GM23248 (cell line): ENCODE data around the gene CPEB1. TPM values are rescaled to one million over a fixed set of nuclear protein-coding genes. Genes with fewer than 3 reads are reported as not detected.

ENCODE experiments used
- DNase-seq: peaks from one replicate; pipeline ENCODE4 v3.0.0-alpha.2; 2015
- H2AFZ ChIP-seq: fragments of 200-600 bp; sonication (generic); 2 replicates; pipeline ENCODE4 v1.6.1; 2016; ENCODE audit warnings: antibody characterized with exemption
- H3F3A ChIP-seq: fragments of 200-600 bp; sonication (generic); 2 replicates; pipeline ENCODE4 v1.6.1; 2016; ENCODE audit warnings: mild to moderate bottlenecking, antibody characterized with exemption, mixed run types; ENCODE audit not compliant: insufficient read depth
- H3K27ac ChIP-seq: fragments of 200-600 bp; sonication (generic); 2 replicates; pipeline ENCODE4 v1.5.1; 2016; ENCODE audit warnings: mild to moderate bottlenecking
- H3K27me3 ChIP-seq: fragments of 200-600 bp; sonication (generic); replicated peaks from 2 replicates; pipeline ENCODE4 v1.6.1; 2016; ENCODE audit warnings: mild to moderate bottlenecking; ENCODE audit not compliant: insufficient read depth
- H3K36me3 ChIP-seq: fragments of 200-600 bp; sonication (generic); 2 replicates; pipeline ENCODE4 v1.6.1; 2016; ENCODE audit warnings: low read depth, mild to moderate bottlenecking
- H3K4me1 ChIP-seq: fragments of 200-600 bp; sonication (generic); 2 replicates; pipeline ENCODE4 v1.6.1; 2016; ENCODE audit warnings: mild to moderate bottlenecking; ENCODE audit not compliant: insufficient read depth
- H3K4me2 ChIP-seq: fragments of 200-600 bp; sonication (generic); one replicate; pipeline ENCODE4 v1.6.1; 2016; ENCODE audit warnings: mild to moderate bottlenecking; ENCODE audit not compliant: unreplicated experiment
- H3K4me3 ChIP-seq: fragments of 200-600 bp; sonication (generic); 2 replicates; pipeline ENCODE4 v1.5.1; 2016; ENCODE audit warnings: mild to moderate bottlenecking
- H3K79me2 ChIP-seq: fragments of 200-600 bp; sonication (generic); 2 replicates; pipeline ENCODE4 v1.6.1; 2016; ENCODE audit warnings: mild to moderate bottlenecking; ENCODE audit not compliant: insufficient read depth
- H3K9ac ChIP-seq: fragments of 200-600 bp; sonication (generic); 2 replicates; pipeline ENCODE4 v1.6.1; 2016; ENCODE audit warnings: mild to moderate bottlenecking
- H3K9me2 ChIP-seq: fragments of 200-600 bp; sonication (generic); 2 replicates; pipeline ENCODE4 v1.6.1; 2016; ENCODE audit warnings: mixed run types, mild to moderate bottlenecking, moderate library complexity; ENCODE audit not compliant: insufficient read depth
- H3K9me3 ChIP-seq: fragments of 200-600 bp; sonication (generic); one replicate; pipeline ENCODE4 v1.6.1; 2017; ENCODE audit warnings: low read depth
- H4K20me1 ChIP-seq: fragments of 200-600 bp; sonication (generic); 2 replicates; pipeline ENCODE4 v1.6.0; 2016; ENCODE audit not compliant: insufficient read depth
- EZH2 ChIP-seq: fragments of 200-600 bp; sonication (generic); IDR thresholded peaks from 2 replicates; pipeline ENCODE4 v1.6.1; 2018; ENCODE audit warnings: antibody characterized with exemption, mild to moderate bottlenecking; ENCODE audit not compliant: insufficient read depth, poor library complexity, severe bottlenecking
- EZH2phosphoT487 ChIP-seq: fragments of 200-600 bp; sonication (generic); IDR thresholded peaks from 2 replicates; pipeline ENCODE4 v1.6.1; 2018; ENCODE audit warnings: antibody characterized with exemption, moderate library complexity, mild to moderate bottlenecking, low read depth; ENCODE audit not compliant: insufficient read depth
- WGBS, 2 experiments: methylation state at CpG; one replicate each; pipeline ENCODE4 v1.1.6; 2015 to 2017; ENCODE audit warnings: low lambda C conversion rate in 2 of 2, low coverage in 1 of 2; ENCODE audit errors: missing lambda C conversion rate in 2 of 2; 5-methylcytosine and 5-hydroxymethylcytosine counted together
- in situ Hi-C: fragments of 300-500 bp; cut with MboI; formaldehyde crosslinking; loops from 2 replicates; pipeline ENCODE4 v1.15.0; 2020
- polyA plus RNA-seq: library from polyadenylated mRNA; unstranded; fragments of >200 nt; fragmentation: Nextera tagmentation; extraction: Ambion mirVana; gene quantifications from 2 replicates; pipeline ENCODE4 v1.2.1, GENCODE V29; 2016
- total RNA-seq: library from RNA; depleted of rRNA; stranded (reverse); fragments of >200 nt; shearing (Covaris generic); gene quantifications from 2 replicates; pipeline ENCODE4 v1.2.3, GENCODE V29; 2014

Gene CPEB1
- total and polyA plus RNA-seq, 2 experiments from 2014 or later = 5.6 to 8.6 TPM

DNA sequence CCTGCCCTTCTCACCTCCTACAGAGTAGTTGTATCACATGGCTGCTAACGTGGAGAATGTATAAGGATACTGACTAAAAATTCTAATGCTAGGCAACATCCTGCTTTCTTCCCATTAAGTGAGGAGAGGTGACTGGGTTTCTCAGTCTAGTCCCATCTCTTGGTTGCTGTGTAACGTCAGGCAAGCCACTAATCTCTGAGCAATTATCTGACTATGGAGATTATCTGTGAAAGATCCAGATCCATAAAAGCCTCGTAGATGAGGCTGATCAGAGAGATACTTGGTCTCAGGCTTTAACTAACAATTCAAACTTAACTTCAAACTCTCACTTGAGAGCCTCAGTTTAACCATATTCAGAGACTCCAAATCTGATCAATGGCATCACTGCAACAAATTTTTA, 102.2 kb downstream of the CPEB1 start:
- H3K9me2 ChIP-seq = no peaks in the 10 kb centered on the region
- H2AFZ ChIP-seq = no peak overlapping the region
- H3K36me3 ChIP-seq = no peaks in the 10 kb centered on the region
- H3K4me2 ChIP-seq = no peak overlapping the region
- H3K27ac ChIP-seq = no peak overlapping the region
- in situ Hi-C loops = loop anchor here (25.0 kb wide), 1 partner anchor 467 kb away; the partner anchor contains the start of gene C15orf40
- H3K79me2 ChIP-seq = peaks cover 8% of the 10 kb centered on the region
- WGBS, 2 experiments = 69 to 70% methylated on average over 3 of the region's 3 CpGs
- no peak overlapping the region for H3K9ac ChIP-seq
- no peaks in the 10 kb centered on the region for H3F3A ChIP-seq
- no peak overlapping the region for H3K4me3 ChIP-seq
- no peaks in the 10 kb centered on the region for H3K9me3 ChIP-seq
- TF ChIP-seq EZH2phosphoT487 (no peak), EZH2 (no peak)
- no peaks in the 10 kb centered on the region for H4K20me1 ChIP-seq
- H3K4me1 ChIP-seq = 0 out of 2 replicates have a peak, but pooled peaks cover 6% of the 10 kb centered on the region
- H3K27me3 ChIP-seq = no peaks in the 10 kb centered on the region
- no peak for DNase-seq

DNA sequence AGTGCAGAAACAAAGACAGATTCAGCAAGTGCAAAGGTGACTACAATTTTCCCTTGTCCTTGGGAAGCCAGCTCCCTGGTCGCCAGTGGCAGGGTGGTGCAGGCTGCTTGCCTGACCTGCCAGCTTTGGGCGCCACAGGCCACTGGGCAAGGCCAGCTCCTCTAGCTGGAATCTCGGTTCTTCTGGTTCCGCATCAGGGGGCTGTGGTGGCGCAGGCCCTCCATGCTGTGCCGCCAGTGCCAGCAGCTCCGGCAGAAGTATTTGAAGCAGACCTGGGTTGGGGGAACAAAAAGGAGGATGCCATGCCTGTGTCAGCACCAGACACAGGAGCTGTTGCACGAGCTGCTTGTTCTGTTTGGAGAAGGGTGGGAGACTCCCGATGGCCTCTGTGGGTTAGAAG, 102.7 kb downstream of the CPEB1 start:
- Histone ChIP-seq H3K4me3 (no peak overlapping the region), H3K4me2 (no peak overlapping the region), H3K4me1 (0 out of 2 replicates have a peak, but pooled peaks cover 6% of the 10 kb centered on the region), H3K27ac (no peak overlapping the region), H3K79me2 (peaks cover 13% of the 10 kb centered on the region), H2AFZ (no peak overlapping the region), H3K27me3 (no peaks in the 10 kb centered on the region), H3K9me3 (no peaks in the 10 kb centered on the region), H3K9ac (no peak overlapping the region), H3F3A (no peaks in the 10 kb centered on the region), H3K9me2 (no peaks in the 10 kb centered on the region), H3K36me3 (no peaks in the 10 kb centered on the region), H4K20me1 (no peaks in the 10 kb centered on the region)
- no peak for DNase-seq
- no peak for TF ChIP-seq EZH2
- no peak for TF ChIP-seq EZH2phosphoT487
- 93 to 94% methylated on average over 9 of the region's 9 CpGs for WGBS, 2 experiments
- in situ Hi-C loops = loop anchor here (25.0 kb wide), 1 partner anchor 468 kb away; the partner anchor contains the start of gene C15orf40

DNA sequence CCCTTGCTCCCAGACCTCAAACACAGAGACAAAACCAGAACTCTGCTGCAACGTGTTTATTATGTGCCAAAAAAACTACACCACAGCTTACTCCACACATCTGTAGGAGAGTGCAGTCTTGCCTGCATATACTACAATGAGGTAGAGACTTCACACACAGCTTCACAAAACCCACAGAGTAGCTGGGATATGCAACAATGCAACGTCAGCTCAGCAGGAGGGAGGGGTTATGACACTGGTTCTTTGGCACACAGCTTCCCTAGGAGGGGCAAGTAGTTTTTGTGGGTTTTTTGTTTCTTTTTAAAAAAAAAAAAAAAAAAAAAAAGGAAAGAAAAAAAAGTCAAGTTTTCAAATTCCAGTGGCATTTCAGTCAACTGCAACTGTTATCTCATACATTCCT, 104.0 kb downstream of the CPEB1 start:
- in situ Hi-C loops = loop anchor here (25.0 kb wide), 1 partner anchor 469 kb away; the partner anchor contains the start of gene C15orf40
- 27 to 31% methylated on average over 2 of the region's 2 CpGs for WGBS, 2 experiments
- H3K36me3 ChIP-seq = peaks cover 7% of the 10 kb centered on the region
- no peaks in the 10 kb centered on the region for H3K9me3 ChIP-seq
- H2AFZ ChIP-seq = no peak overlapping the region
- H3K79me2 ChIP-seq = peaks cover 26% of the 10 kb centered on the region
- no peak overlapping the region for H3K4me2 ChIP-seq
- H3K27ac ChIP-seq = peak overlapping the region; percentile 26; the same call in 1 of the 2 replicates
- peaks cover 6% of the 10 kb centered on the region; the same call in 1 of the 2 replicates for H4K20me1 ChIP-seq
- H3K4me3 ChIP-seq = no peak overlapping the region
- no peaks in the 10 kb centered on the region for H3K27me3 ChIP-seq
- H3K9ac ChIP-seq = no peak overlapping the region
- H3K9me2 ChIP-seq = no peaks in the 10 kb centered on the region
- H3F3A ChIP-seq = peaks cover 7% of the 10 kb centered on the region
- TF ChIP-seq EZH2phosphoT487 (no peak), EZH2 (no peak)
- peaks cover 14% of the 10 kb centered on the region for H3K4me1 ChIP-seq
- peak; percentile 77 for DNase-seq

DNA sequence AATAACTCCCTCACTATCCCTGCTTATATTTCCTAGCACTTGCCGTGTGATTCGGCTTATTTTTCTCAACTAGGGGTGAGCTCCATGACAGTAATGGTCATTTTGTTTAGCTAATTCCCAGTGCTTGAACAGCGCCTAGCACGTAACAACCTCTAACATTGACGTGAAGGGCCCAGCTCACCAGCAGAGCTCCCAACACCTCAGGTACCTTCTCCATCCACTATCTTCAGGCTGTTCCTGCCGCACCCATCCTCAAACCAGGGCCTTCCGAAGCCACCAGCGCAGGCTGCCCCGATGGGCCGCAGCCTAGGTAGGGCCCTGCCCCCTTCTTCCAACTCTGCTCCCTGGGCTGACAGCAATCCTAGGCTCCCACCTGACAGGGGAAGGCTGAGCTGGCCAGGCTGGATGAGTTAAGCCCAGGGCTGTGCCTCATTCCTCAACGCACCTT, 106.2 kb downstream of the CPEB1 start:
- peak overlapping the region; percentile 74 for H3K27ac ChIP-seq
- TF ChIP-seq EZH2 (no peak), EZH2phosphoT487 (no peak)
- peak overlapping the region; percentile 94 for H3K4me2 ChIP-seq
- H4K20me1 ChIP-seq = peaks cover 20% of the 10 kb centered on the region; the same call in 1 of the 2 replicates
- H3K9me3 ChIP-seq = no peaks in the 10 kb centered on the region
- H2AFZ ChIP-seq = peak overlapping the region; percentile 86
- DNase-seq = peak; percentile 54
- peaks cover 38% of the 10 kb centered on the region for H3K79me2 ChIP-seq
- peaks cover 25% of the 10 kb centered on the region for H3K36me3 ChIP-seq
- peaks cover 29% of the 10 kb centered on the region for H3F3A ChIP-seq
- peak overlapping the region; percentile 87 for H3K9ac ChIP-seq
- no peaks in the 10 kb centered on the region for H3K9me2 ChIP-seq
- WGBS, 2 experiments = 35 to 37% methylated on average over 11 of the region's 11 CpGs
- in situ Hi-C loops = loop anchor here (25.0 kb wide), 1 partner anchor 471 kb away; the partner anchor contains the start of gene C15orf40
- peaks cover 25% of the 10 kb centered on the region for H3K4me1 ChIP-seq
- H3K27me3 ChIP-seq = no peaks in the 10 kb centered on the region
- H3K4me3 ChIP-seq = peak overlapping the region; percentile 94
